GM10248 (cell line): ENCODE data around the gene SPRN.

Source experiments
- CTCF ChIA-PET: fragments of 300-600 bp; sonication (Branson Sonifier 250); formaldehyde crosslinking; extraction: SDS; loops from one replicate; lab custom pipeline; 2021; ENCODE audit warnings: antibody characterized with exemption; lab: Yijun Ruan, JAX
- POLR2A ChIA-PET: fragments of 350-650 bp; sonication (Branson Sonifier 250); formaldehyde crosslinking; extraction: SDS; loops from one replicate; lab custom pipeline; 2020; ENCODE audit warnings: antibody characterized with exemption; lab: Yijun Ruan, JAX
- DNase-seq: peaks from one replicate; pipeline ENCODE4 v3.0.0; 2012; ENCODE audit errors: extremely low spot score
- TF ChIP-seq, protein P1 (sequence below): IDR thresholded peaks from 2 replicates; pipeline ENCODE4 v1.5.1; 2012; ENCODE audit warnings: mild to moderate bottlenecking, low read depth; ENCODE audit errors: extremely low read depth, missing control alignments, control extremely low read depth

Gene SPRN

DNA sequence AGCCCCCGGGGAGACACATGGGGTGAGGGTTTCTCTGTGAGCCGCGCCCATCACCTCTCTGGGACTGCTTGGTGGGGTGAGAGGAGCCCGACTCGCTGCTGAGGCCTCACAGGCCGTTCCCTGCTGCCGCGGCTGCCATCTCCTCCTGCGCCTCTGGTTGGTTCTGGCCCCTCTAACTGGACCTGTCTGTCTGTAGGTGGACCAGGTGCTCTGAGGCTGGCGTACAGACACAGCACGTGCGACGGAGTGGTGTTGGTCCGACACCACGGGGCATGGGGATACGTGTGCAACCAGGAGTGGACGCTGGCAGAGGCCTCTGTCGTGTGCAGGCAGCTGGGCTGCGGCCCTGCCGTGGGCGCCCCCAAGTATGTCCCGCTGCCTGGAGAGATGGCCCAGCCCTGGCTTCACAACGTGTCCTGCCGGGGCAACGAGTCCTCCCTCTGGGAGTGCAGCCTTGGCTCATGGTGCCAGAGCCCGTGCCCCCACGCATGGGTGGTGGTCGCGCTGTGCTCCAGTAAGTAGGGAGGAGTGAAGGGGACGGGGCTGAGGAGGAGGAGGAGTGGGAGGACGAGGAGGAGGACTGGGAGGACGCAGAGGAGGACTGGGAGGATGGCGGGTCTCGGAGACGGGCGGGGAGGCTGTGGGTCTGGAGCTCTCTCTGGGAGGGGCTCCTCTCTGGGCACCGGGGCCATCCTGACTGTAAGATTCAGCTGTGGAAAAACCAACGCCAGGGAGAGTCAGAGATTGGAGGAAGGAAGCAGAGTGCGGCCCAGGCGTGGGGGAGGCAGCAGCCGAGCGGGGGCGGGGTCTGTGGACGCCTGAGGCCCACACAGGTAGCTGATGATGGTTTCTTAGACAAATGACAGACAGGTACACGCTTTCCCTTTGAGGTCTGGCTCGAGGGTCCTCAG lies 31.9 kb upstream of the SPRN start:
- CTCF ChIA-PET, result no interaction called here
- TF ChIP-seq, protein P1, sequence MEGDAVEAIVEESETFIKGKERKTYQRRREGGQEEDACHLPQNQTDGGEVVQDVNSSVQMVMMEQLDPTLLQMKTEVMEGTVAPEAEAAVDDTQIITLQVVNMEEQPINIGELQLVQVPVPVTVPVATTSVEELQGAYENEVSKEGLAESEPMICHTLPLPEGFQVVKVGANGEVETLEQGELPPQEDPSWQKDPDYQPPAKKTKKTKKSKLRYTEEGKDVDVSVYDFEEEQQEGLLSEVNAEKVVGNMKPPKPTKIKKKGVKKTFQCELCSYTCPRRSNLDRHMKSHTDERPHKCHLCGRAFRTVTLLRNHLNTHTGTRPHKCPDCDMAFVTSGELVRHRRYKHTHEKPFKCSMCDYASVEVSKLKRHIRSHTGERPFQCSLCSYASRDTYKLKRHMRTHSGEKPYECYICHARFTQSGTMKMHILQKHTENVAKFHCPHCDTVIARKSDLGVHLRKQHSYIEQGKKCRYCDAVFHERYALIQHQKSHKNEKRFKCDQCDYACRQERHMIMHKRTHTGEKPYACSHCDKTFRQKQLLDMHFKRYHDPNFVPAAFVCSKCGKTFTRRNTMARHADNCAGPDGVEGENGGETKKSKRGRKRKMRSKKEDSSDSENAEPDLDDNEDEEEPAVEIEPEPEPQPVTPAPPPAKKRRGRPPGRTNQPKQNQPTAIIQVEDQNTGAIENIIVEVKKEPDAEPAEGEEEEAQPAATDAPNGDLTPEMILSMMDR, result no peak
- POLR2A ChIA-PET, result no interaction called here
- no peak for DNase-seq

DNA sequence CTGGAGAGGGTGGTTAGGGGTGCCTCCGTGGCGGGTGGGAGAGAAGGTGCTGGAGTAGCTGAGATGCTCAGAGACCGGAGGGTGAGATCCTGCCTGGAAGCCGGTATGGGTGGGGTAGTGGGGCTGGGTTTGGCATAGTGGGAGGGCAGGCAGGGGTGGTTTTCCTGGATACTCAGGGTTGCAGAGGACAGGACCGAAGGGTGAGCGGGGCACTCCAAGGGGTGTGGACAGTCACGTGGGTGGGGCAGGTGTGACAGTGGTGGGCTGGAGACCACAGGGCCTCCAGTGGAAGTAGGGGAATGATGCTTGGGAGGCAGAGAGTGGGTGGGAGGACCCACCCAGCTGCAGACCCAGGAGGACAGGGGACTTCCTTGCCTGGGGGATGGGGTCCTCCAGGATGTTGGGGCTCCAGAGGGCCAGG lies 31.2 kb upstream of the SPRN start:
- ChIA-PET CTCF (no interaction called here), POLR2A (no interaction called here)
- no peak for DNase-seq
- TF ChIP-seq, protein P1, result no peak

DNA sequence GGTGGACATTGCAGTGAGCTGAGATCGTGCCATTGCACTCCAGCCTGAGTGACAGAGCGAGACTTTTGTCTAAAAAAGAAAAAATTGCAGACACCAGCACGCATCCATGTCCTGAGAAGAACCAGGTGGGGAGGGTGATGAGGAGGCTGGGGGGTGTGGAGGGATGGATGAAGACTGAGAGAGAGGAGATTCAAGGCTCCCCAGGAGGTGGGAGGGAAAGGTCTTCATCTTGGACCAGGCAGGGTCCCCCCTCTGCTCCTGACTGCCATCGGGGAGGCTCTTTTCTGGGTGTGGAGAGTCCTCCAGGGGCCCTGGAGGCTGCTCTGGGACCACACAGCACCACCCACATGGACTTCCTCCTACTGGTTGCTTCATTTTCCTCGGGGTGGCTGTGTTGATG lies 30.8 kb upstream of the SPRN start:
- TF ChIP-seq, protein P1, result no peak
- ChIA-PET CTCF (interaction anchor here (0.9 kb wide), 1 partner anchor 16 kb away, joined by 3 read pairs; no protein-coding TSS in a partner anchor), POLR2A (no interaction called here)
- DNase-seq, result no peak

DNA sequence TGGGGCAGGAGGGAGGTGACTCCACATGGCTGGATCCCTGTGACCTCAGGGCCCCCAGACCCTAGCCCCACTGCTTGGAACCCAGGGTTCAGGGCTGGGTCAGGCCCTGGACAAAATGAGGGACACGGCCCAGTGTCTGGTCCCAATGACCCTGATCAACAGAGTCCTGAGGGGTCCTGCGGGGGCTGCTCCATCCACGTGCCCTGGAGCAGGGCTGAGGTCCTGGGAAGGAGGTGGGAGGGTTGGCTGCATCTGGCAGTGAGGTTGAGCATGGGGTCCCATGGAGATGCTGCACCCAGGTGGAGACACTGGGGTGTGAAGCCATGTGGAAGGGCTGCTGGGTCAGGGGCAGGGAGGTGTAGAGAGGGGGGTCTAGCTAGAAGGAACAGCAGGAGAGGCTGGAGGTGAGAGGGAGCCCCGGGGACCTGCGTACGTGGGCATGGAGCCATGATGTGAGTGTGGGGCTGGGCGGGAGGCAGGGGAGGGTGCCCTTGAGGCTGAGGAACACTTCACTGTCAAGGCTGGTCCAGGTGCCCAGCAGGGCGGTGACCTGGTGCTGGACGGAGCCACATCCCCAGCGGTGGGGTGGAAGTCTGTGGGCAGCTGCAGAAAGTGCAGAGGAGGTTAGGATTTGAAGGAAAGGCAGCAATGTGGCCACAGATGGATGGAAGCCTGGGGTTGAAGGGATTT lies 29.9 kb upstream of the SPRN start:
- DNase-seq, result no peak
- TF ChIP-seq, protein P1, result no peak
- POLR2A ChIA-PET, result no interaction called here
- CTCF ChIA-PET, result interaction anchor here (0.9 kb wide), 1 partner anchor 16 kb away, joined by 3 read pairs; no protein-coding TSS in a partner anchor

DNA sequence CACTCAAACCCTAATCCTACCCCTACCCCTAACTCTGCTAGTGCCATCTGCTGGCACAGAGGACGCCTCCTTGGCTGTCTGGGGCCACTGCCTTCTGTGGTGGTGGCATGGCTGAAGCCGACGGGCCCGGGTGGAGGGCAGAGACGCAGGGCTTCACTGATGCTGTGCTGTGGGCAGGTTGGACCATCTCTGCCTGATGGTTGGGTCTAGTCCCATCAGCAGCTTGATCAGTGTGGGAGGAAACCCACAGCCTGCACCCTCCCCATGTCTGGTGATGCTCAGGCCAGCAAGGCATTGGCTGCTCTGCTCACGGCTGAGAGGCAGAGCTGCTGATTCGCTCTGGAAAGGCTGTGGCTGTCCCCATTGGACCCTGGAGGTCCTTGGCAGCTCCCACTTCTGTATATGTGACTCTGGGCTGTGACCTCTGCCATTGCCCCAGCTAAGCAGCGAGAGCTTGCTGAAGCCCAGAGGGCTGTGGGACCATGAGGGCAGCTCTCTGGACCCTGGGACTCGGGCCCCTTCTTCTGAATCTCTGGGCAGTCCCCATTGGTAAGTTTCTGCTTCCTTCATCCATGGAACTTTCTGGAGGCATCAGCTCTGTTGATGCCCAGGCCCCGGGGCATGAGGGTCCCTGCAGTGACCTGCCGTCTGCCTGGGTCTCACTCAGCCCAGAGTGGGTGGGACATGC lies 29.2 kb upstream of the SPRN start, which contains the start of gene SCART1:
TSS of gene SCART1 (plus strand) at position 430 of the 688 bp plus-strand sequence. CDS start at position 483, 53 bp downstream.
- CTCF ChIA-PET, result interaction anchor here (1.2 kb wide), 1 partner anchor 125 kb away, joined by 3 read pairs; no protein-coding TSS in a partner anchor
- no peak for DNase-seq
- TF ChIP-seq, protein P1, result no peak
- POLR2A ChIA-PET, result no interaction called here

DNA sequence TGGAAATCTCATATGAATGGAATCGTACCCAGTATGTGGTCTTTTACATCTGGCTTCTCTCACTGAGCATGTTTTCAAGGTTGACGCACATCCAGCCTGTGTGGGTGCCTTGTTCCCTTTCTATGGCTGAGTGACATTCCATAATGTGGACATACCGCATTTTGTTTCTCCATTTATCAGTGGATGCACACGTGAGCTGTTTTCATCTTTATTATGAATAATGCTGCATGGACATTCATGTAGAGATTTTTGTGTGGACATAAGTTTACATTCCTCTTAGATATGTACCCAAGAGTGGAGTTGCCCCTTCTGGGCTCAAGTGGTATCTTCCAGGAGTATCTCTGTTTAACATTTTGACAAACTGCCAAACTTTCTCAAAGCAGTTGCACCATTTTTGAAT lies 28.0 kb upstream of the SPRN start:
- ChIA-PET POLR2A (no interaction called here), CTCF (interaction anchor here (1.2 to 1.3 kb wide), 2 partner anchors 14 to 124 kb away, joined by 3 to 6 read pairs; no protein-coding TSS in a partner anchor)
- DNase-seq, result no peak
- TF ChIP-seq, protein P1, result no peak
